ENCODE measurements around the gene TRIM46. TPM values are rescaled to one million over a fixed set of nuclear protein-coding genes. Genes with fewer than 3 reads are reported as not detected.

Gene TRIM46
- total and polyA plus RNA-seq, 2 of the 13 experiments (the other 11 are each of a cell fraction or from before 2014, with no cell fraction given): 0.04 to 0.09 TPM

GRCh38 chr1:155208541-155209311 is 35.1 kb downstream of the TRIM46 start, which contains the start of gene MTX1 (continued):
- TF ChIP-seq RFX3 (CRISPR knock-in tag; IDR thresholded peaks at IDR 0.05) (peak; percentile 87), DNMT1 (CRISPR knock-in tag; IDR thresholded peaks at IDR 0.05) (0 out of 2 replicates have a peak, but pooled peaks have one; percentile 42), MAX (IDR thresholded peaks at IDR 0.05) (peak; percentile 45), ZNF672 (CRISPR knock-in tag; IDR thresholded peaks at IDR 0.05) (no peak), ZNF367 (CRISPR knock-in tag; IDR thresholded peaks at IDR 0.05; ENCODE audit: borderline replicate concordance) (no peak), ZNF33A (CRISPR knock-in tag; IDR thresholded peaks at IDR 0.05; ENCODE audit: borderline replicate concordance) (no peak), ZBTB37 (CRISPR knock-in tag; IDR thresholded peaks at IDR 0.05) (no peak), ELF3 (CRISPR knock-in tag; IDR thresholded peaks at IDR 0.05) (0 out of 2 replicates have a peak, but pooled peaks have one; percentile 35), SP2 (CRISPR knock-in tag; IDR thresholded peaks at IDR 0.05) (peak; percentile 75), NR1H2 (CRISPR knock-in tag; IDR thresholded peaks at IDR 0.05; ENCODE audit: borderline replicate concordance, low read depth) (0 out of 2 replicates have a peak, but pooled peaks have one; percentile 12), MAFG (CRISPR knock-in tag; IDR thresholded peaks at IDR 0.05) (no peak), U2AF1 (optimal IDR thresholded peaks at IDR 0.05; ENCODE audit: low read depth, low read length) (no peak), ZNF18 (CRISPR knock-in tag; IDR thresholded peaks at IDR 0.05; ENCODE audit: insufficient replicate concordance) (peak; percentile 71), ZC3H13 (CRISPR knock-in tag; IDR thresholded peaks at IDR 0.05) (no peak; the same call in 1 of the 2 replicates), SRSF4 (IDR thresholded peaks at IDR 0.05; ENCODE audit: low read depth, low read length, poor library complexity, severe bottlenecking) (no peak), ZGPAT (CRISPR knock-in tag; IDR thresholded peaks at IDR 0.05) (peak; percentile 68; the same call in 1 of the 2 replicates), ZNF607 (CRISPR knock-in tag; IDR thresholded peaks at IDR 0.05; ENCODE audit: borderline replicate concordance) (no peak), ZNF790 (CRISPR knock-in tag; IDR thresholded peaks at IDR 0.05; ENCODE audit: borderline replicate concordance) (peak; percentile 74; the same call in 1 of the 2 replicates), SNAI1 (CRISPR knock-in tag; IDR thresholded peaks at IDR 0.05; ENCODE audit: borderline replicate concordance) (peak; percentile 69; the same call in 1 of the 2 replicates), AGO2 (optimal IDR thresholded peaks at IDR 0.05; ENCODE audit: low read depth, low read length) (no peak)
- TF ChIP-seq, protein P1, sequence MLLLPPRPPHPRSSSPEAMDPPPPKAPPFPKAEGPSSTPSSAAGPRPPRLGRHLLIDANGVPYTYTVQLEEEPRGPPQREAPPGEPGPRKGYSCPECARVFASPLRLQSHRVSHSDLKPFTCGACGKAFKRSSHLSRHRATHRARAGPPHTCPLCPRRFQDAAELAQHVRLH (CRISPR knock-in tag; IDR thresholded peaks at IDR 0.05; ENCODE audit: borderline replicate concordance, low read depth): peak; percentile 62; the same call in 1 of the 2 replicates
- TF ChIP-seq, protein P2, sequence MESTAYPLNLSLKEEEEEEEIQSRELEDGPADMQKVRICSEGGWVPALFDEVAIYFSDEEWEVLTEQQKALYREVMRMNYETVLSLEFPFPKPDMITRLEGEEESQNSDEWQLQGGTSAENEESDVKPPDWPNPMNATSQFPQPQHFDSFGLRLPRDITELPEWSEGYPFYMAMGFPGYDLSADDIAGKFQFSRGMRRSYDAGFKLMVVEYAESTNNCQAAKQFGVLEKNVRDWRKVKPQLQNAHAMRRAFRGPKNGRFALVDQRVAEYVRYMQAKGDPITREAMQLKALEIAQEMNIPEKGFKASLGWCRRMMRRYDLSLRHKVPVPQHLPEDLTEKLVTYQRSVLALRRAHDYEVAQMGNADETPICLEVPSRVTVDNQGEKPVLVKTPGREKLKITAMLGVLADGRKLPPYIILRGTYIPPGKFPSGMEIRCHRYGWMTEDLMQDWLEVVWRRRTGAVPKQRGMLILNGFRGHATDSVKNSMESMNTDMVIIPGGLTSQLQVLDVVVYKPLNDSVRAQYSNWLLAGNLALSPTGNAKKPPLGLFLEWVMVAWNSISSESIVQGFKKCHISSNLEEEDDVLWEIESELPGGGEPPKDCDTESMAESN (CRISPR knock-in tag; conservative IDR thresholded peaks at IDR 0.05): peak; percentile 42
